ENCODE data around the gene IFT172. TPM values are rescaled to one million over a fixed set of nuclear protein-coding genes. Genes with fewer than 3 reads are reported as not detected.

Gene IFT172
- total RNA-seq, 4 donors from 2014 or later = 30.9 to 56.8 (median 43.7) TPM

DNA sequence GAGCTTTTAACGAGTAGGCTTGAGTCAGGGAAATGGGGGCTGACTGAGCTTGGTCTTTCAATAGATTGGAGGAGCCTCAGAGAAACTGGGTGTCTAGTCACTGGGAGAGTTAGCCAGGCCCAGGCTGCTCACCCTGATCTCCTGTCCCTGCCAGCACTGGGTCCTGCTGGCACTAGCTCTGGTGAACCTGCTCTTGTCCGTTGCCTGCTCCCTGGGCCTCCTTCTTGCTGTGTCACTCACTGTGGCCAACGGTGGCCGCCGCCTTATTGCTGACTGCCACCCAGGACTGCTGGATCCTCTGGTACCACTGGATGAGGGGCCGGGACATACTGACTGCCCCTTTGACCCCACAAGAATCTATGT lies 46.6 kb downstream of the IFT172 start:
- Histone ChIP-seq H3K4me3 (replicated peaks in 1 of 3) (peak overlapping the region in 1 of 3 donors; percentile 31), H3K36me3 (peaks cover 40 to 45% of the 10 kb centered on the region in 2 donors), H3K27me3 (no peaks in the 10 kb centered on the region), H3K9me3 (no peaks in the 10 kb centered on the region), H3K4me1 (peaks cover 0 to 9% of the 10 kb centered on the region in 2 donors), H3K27ac (peak overlapping the region in 1 of 3 donors; percentile 39)
- TF ChIP-seq CTCF (IDR thresholded peaks at IDR 0.05) = no peak
- DNase-seq = peak; percentile 10
- 86 to 87% methylated on average over 5 to 6 of the region's 6 CpGs for WGBS, 2 donors
- intact Hi-C loops (cut with DNase I) = no loop called here

- no peaks in the 10 kb centered on the region for H3K9me3 ChIP-seq
- peak within 1 kb of the TSS in 2 of 3 donors; percentile 7 to 39 for H3K27ac ChIP-seq
- intact Hi-C loops (cut with DNase I) = no loop called here
- peaks cover 45 to 50% of the 10 kb centered on the region in 2 donors for H3K36me3 ChIP-seq
- TF ChIP-seq CTCF (IDR thresholded peaks at IDR 0.05) (peak; percentile 8 to 61 (median 30)), POLR2A (IDR thresholded peaks at IDR 0.05) (no peak)
- WGBS, 2 donors = 29 to 54% methylated on average over 18 to 25 of the region's 80 CpGs
- peak within 1 kb of the TSS in 2 of 3 donors; percentile 20 to 31 for H3K4me3 ChIP-seq (replicated peaks in 1 of 3)
- H3K27me3 ChIP-seq = no peaks in the 10 kb centered on the region
- peaks cover 0 to 9% of the 10 kb centered on the region in 2 donors for H3K4me1 ChIP-seq
- DNase-seq = peak; percentile 82 to 85
Observed at GRCh38 chr2:27441958-27442919, 47.3 kb downstream of the IFT172 start, which contains the start of gene KRTCAP3. Gene KRTCAP3, plus strand, starts transcription at chr2:27442381. Its CDS starts 32 bp downstream, at chr2:27442413.

DNA sequence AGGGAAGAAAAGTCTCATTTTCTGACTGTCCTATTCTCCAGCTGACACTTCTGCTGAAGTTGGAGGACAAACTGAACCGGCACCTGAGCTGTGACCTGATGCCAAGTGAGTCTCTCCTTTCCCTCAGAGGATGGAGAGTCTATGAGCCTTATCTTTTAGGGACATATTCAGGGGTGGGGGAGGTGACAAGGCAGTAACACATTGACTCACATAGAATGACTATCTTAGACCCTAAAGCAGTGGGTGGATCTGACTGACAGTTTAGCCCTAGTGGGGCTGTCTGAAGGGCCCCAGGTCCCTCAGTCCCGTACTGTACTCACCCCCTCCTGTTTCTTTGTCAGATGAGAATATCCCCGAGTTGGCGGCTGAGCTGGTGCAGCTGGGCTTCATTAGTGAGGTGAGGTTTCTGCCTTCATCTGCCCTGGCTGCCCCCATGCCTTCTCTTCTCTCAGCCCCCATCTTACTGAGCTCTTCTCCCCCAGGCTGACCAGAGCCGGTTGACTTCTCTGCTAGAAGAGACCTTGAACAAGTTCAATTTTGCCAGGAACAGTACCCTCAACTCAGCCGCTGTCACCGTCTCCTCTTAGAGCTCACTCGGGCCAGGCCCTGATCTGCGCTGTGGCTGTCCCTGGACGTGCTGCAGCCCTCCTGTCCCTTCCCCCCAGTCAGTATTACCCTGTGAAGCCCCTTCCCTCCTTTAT lies 48.2 kb downstream of the IFT172 start:
- Histone ChIP-seq H3K4me1 (peaks cover 0 to 9% of the 10 kb centered on the region in 2 donors), H3K9me3 (no peaks in the 10 kb centered on the region), H3K27ac (no peak overlapping the region), H3K36me3 (peaks cover 54 to 55% of the 10 kb centered on the region in 2 donors), H3K27me3 (no peaks in the 10 kb centered on the region), H3K4me3 (replicated peaks in 1 of 3) (no peak overlapping the region)
- 92 to 93% methylated on average over 10 of the region's 10 CpGs for WGBS, 2 donors
- TF ChIP-seq CTCF (IDR thresholded peaks at IDR 0.05) = no peak
- TF ChIP-seq POLR2A (IDR thresholded peaks at IDR 0.05) = no peak
- no peak for DNase-seq
- intact Hi-C loops (cut with DNase I) = no loop called here

- 92 to 94% methylated on average over 6 of the region's 6 CpGs for WGBS, 2 donors
Observed at GRCh38 chr2:27435628-27436027, 53.9 kb downstream of the IFT172 start.

More at GRCh38 chr2:27435628-27436027, 53.9 kb downstream of the IFT172 start:
- no peak for DNase-seq
- no peaks in the 10 kb centered on the region for H3K27me3 ChIP-seq
- no peaks in the 10 kb centered on the region for H3K9me3 ChIP-seq
- peaks cover 72 to 74% of the 10 kb centered on the region in 2 donors for H3K36me3 ChIP-seq
- H3K4me3 ChIP-seq (replicated peaks in 1 of 3) = no peak overlapping the region
- TF ChIP-seq CTCF (IDR thresholded peaks at IDR 0.05) (no peak), POLR2A (IDR thresholded peaks at IDR 0.05) (no peak)
- peaks cover 7 to 17% of the 10 kb centered on the region in 2 donors for H3K4me1 ChIP-seq
- H3K27ac ChIP-seq = no peak overlapping the region
- intact Hi-C loops (cut with DNase I) = loop anchor here (10.0 kb wide), 1 partner anchor 59 kb away; the partner anchor contains the start of genes FNDC4 and GCKR

Measured in thyroid gland (tissue), 4 donors.